Lower leg skin (tissue), 3 donors: ENCODE data around the gene DSCAML1.

Experiments used
- POLR2A ChIP-seq, 2 donors: fragments of 450-650 bp; IDR thresholded peaks; one replicate each; pipeline ENCODE4 v1.6.1; 2016 to 2017; ENCODE audit warnings: antibody characterized with exemption in 2 of 2, mild to moderate bottlenecking in 1 of 2, moderate library complexity in 1 of 2
- TF ChIP-seq, protein P1 (sequence below), 3 donors: fragments of 450-650 bp; IDR thresholded peaks; one replicate each; pipeline ENCODE4 v1.5.1; 2016; ENCODE audit warnings: antibody characterized with exemption in 3 of 3, mild to moderate bottlenecking in 3 of 3, moderate library complexity in 2 of 3

DNA sequence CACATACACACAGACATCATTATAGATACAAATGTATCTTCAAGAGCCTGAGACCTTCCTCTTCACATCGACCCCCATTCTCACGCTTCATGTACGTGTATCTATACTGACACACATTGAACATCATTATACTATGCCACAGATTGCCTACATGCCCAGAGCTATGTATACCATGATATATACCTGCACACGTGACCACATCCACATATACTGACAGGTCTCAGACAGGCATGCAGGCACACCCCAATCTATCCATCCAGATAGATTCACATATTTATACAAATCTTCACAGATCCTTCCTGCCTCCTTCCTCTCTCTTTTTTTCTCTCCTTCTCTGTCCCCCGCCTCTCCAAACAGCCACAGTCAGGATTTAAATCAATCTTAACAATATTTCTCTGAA, 329.2 kb downstream of the DSCAML1 start:
- TF ChIP-seq, protein P1, sequence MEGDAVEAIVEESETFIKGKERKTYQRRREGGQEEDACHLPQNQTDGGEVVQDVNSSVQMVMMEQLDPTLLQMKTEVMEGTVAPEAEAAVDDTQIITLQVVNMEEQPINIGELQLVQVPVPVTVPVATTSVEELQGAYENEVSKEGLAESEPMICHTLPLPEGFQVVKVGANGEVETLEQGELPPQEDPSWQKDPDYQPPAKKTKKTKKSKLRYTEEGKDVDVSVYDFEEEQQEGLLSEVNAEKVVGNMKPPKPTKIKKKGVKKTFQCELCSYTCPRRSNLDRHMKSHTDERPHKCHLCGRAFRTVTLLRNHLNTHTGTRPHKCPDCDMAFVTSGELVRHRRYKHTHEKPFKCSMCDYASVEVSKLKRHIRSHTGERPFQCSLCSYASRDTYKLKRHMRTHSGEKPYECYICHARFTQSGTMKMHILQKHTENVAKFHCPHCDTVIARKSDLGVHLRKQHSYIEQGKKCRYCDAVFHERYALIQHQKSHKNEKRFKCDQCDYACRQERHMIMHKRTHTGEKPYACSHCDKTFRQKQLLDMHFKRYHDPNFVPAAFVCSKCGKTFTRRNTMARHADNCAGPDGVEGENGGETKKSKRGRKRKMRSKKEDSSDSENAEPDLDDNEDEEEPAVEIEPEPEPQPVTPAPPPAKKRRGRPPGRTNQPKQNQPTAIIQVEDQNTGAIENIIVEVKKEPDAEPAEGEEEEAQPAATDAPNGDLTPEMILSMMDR (IDR thresholded peaks at IDR 0.05) = no peak
- no peak for TF ChIP-seq POLR2A (IDR thresholded peaks at IDR 0.05)
